ENCODE results near the gene MITF. TPM values are rescaled to one million over a fixed set of nuclear protein-coding genes. Genes with fewer than 3 reads are reported as not detected.

Gene MITF
- total RNA-seq, 1 donor from 2014 or later: 19.4 TPM

- Mint-ChIP-seq H3K4me3 (ENCODE audit: low read depth) (no peak overlapping the region), H3K27me3 (no peaks in the 10 kb centered on the region), H3K9me3 (ENCODE audit: low read depth) (no peaks in the 10 kb centered on the region), H3K27ac (no peak overlapping the region), H3K4me1 (ENCODE audit: low read depth) (peaks cover 2% of the 10 kb centered on the region), H3K36me3 (ENCODE audit: insufficient read depth) (no peaks in the 10 kb centered on the region)
- DNase-seq (ENCODE audit: low spot score, unreplicated experiment): no peak
- TF ChIP-seq CTCF (IDR thresholded peaks at IDR 0.05; ENCODE audit: unreplicated experiment): no peak
Measured at GRCh38 chr3:69710153-69710977, 28.9 kb upstream of the MITF start.

- H3K27ac Mint-ChIP-seq: no peak overlapping the region
- TF ChIP-seq CTCF (IDR thresholded peaks at IDR 0.05; ENCODE audit: unreplicated experiment): no peak
- no peak for DNase-seq (ENCODE audit: low spot score, unreplicated experiment)
- H3K27me3 Mint-ChIP-seq: no peaks in the 10 kb centered on the region
- H3K4me1 Mint-ChIP-seq (ENCODE audit: low read depth): peaks cover 2% of the 10 kb centered on the region
- H3K4me3 Mint-ChIP-seq (ENCODE audit: low read depth): no peak overlapping the region
- no peaks in the 10 kb centered on the region for H3K36me3 Mint-ChIP-seq (ENCODE audit: insufficient read depth)
- no peaks in the 10 kb centered on the region for H3K9me3 Mint-ChIP-seq (ENCODE audit: low read depth)
Measured at GRCh38 chr3:69712269-69712668, 27.0 kb upstream of the MITF start.

GRCh38 chr3:69712933-69713332 lies 26.3 kb upstream of the MITF start:
- no peak for DNase-seq (ENCODE audit: low spot score, unreplicated experiment)
- no peaks in the 10 kb centered on the region for H3K36me3 Mint-ChIP-seq (ENCODE audit: insufficient read depth)
- H3K9me3 Mint-ChIP-seq (ENCODE audit: low read depth): no peaks in the 10 kb centered on the region
- no peak overlapping the region for H3K27ac Mint-ChIP-seq
- H3K4me1 Mint-ChIP-seq (ENCODE audit: low read depth): peaks cover 2% of the 10 kb centered on the region
- no peaks in the 10 kb centered on the region for H3K27me3 Mint-ChIP-seq
- H3K4me3 Mint-ChIP-seq (ENCODE audit: low read depth): no peak overlapping the region
- no peak for TF ChIP-seq CTCF (IDR thresholded peaks at IDR 0.05; ENCODE audit: unreplicated experiment)

DNA sequence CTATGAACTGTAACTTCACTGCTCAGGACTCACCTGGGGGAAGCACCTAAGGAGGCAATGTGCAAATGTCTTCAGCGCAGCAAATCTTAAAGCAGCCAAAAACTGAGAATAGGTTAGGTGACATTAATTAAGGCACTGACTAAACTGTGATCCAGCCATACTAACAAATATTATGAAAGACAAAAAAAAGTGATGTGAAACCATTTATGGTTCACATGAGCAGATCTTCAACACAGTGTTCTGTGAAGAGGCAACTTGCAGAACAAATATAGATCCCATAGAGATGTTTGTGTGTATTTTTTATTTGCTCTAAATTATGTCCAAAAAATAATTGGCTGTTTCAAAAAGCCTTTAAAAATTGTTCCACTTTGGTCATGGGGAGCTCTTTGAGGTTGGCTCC lies 24.1 kb upstream of the MITF start:
- no peak for TF ChIP-seq CTCF (IDR thresholded peaks at IDR 0.05; ENCODE audit: unreplicated experiment)

GRCh38 chr3:69716119-69716518 lies 23.1 kb upstream of the MITF start:
- H3K4me3 Mint-ChIP-seq (ENCODE audit: low read depth): no peak overlapping the region
- no peak for DNase-seq (ENCODE audit: low spot score, unreplicated experiment)
- no peaks in the 10 kb centered on the region for H3K9me3 Mint-ChIP-seq (ENCODE audit: low read depth)
- H3K4me1 Mint-ChIP-seq (ENCODE audit: low read depth): no peaks in the 10 kb centered on the region
- no peaks in the 10 kb centered on the region for H3K36me3 Mint-ChIP-seq (ENCODE audit: insufficient read depth)
- no peaks in the 10 kb centered on the region for H3K27me3 Mint-ChIP-seq
- no peak overlapping the region for H3K27ac Mint-ChIP-seq
- TF ChIP-seq CTCF (IDR thresholded peaks at IDR 0.05; ENCODE audit: unreplicated experiment): no peak

More for the DNA sequence above, 24.1 kb upstream of the MITF start:
- H3K27me3 Mint-ChIP-seq: no peaks in the 10 kb centered on the region
- H3K4me1 Mint-ChIP-seq (ENCODE audit: low read depth): no peaks in the 10 kb centered on the region
- DNase-seq (ENCODE audit: low spot score, unreplicated experiment): no peak
- H3K36me3 Mint-ChIP-seq (ENCODE audit: insufficient read depth): no peaks in the 10 kb centered on the region
- no peak overlapping the region for H3K27ac Mint-ChIP-seq
- no peak overlapping the region for H3K4me3 Mint-ChIP-seq (ENCODE audit: low read depth)
- no peaks in the 10 kb centered on the region for H3K9me3 Mint-ChIP-seq (ENCODE audit: low read depth)

All from progenitor cell of endocrine pancreas (in vitro differentiated cells).